A673 (cell line): ENCODE measurements around the gene GPBP1L1. TPM values are rescaled to one million over a fixed set of nuclear protein-coding genes. Genes with fewer than 3 reads are reported as not detected.
"Not testable (repeated sequence)": the region's sequence is repeated elsewhere in the genome, so short reads cannot be mapped to it uniquely, and the experiment has no call there.

ENCODE experiments used
- BruUV-seq: library from RNA; stranded (reverse); fragments of 400-500 nt; replicated peaks from 2 replicates; lab custom pipeline; 2021; lab: Mats Ljungman, UMichigan
- CTCF ChIA-PET: fragments of 300-600 bp; sonication (Branson Sonifier 250); formaldehyde crosslinking; loops from one replicate; lab custom pipeline; 2022; ENCODE audit warnings: antibody characterized with exemption; lab: Charles Lee
- POLR2A ChIA-PET: fragments of 300-600 bp; sonication (Branson Sonifier 250); formaldehyde crosslinking; loops from one replicate; lab custom pipeline; 2022; ENCODE audit warnings: antibody characterized with exemption; ENCODE audit not compliant: low non-redundant PET; lab: Charles Lee
- DNase-seq: peaks from one replicate; pipeline ENCODE4 v3.0.0-alpha.2; 2015; ENCODE audit warnings: low spot score
- H3K27ac ChIP-seq: fragments of 200-600 bp; sonication (generic); 2 replicates; pipeline ENCODE4 v1.5.1; 2016; ENCODE audit warnings: mixed run types, low read depth, mild to moderate bottlenecking, mixed read lengths, antibody characterized with exemption, low read length; ENCODE audit not compliant: poor library complexity, severe bottlenecking
- H3K27me3 ChIP-seq: fragments of 200-600 bp; sonication (generic); replicated peaks from 2 replicates; pipeline ENCODE4 v1.6.1; 2017; ENCODE audit warnings: mixed run types, low read depth, mild to moderate bottlenecking, mixed read lengths, antibody characterized with exemption, low read length; ENCODE audit not compliant: insufficient read depth, poor library complexity
- H3K36me3 ChIP-seq: fragments of 200-600 bp; sonication (generic); 2 replicates; pipeline ENCODE4 v1.6.1; 2016; ENCODE audit warnings: mixed run types, mild to moderate bottlenecking, mixed read lengths, antibody characterized with exemption, low read length; ENCODE audit not compliant: insufficient read depth, poor library complexity, severe bottlenecking
- H3K4me1 ChIP-seq: fragments of 200-600 bp; sonication (generic); 2 replicates; pipeline ENCODE4 v1.6.1; 2017; ENCODE audit warnings: mixed run types, mild to moderate bottlenecking, mixed read lengths, antibody characterized with exemption, low read length; ENCODE audit not compliant: insufficient read depth, poor library complexity, severe bottlenecking
- H3K4me3 ChIP-seq: fragments of 200-600 bp; sonication (generic); 2 replicates; pipeline ENCODE4 v1.5.1; 2016; ENCODE audit warnings: low read depth, mixed run types, mild to moderate bottlenecking, mixed read lengths, low read length; ENCODE audit not compliant: poor library complexity, severe bottlenecking
- H3K9me3 ChIP-seq: fragments of 200-600 bp; sonication (generic); 2 replicates; pipeline ENCODE4 v1.6.1; 2016; ENCODE audit warnings: mixed run types, low read depth, mild to moderate bottlenecking, mixed read lengths, antibody characterized with exemption, low read length; ENCODE audit not compliant: poor library complexity, severe bottlenecking
- CTCF ChIP-seq: fragments of 300-800, 200-600 bp; sonication (generic); conservative IDR thresholded peaks from 2 replicates; pipeline ENCODE4 v1.5.1; 2017; ENCODE audit warnings: low read depth, mild to moderate bottlenecking, antibody characterized with exemption, low read length, moderate library complexity, mixed read lengths
- EZH2 ChIP-seq: fragments of 200-600 bp; sonication (generic); IDR thresholded peaks from 2 replicates; pipeline ENCODE4 v1.6.1; 2017; ENCODE audit warnings: borderline replicate concordance, low read depth, mild to moderate bottlenecking, mixed read lengths, antibody characterized with exemption, low read length; ENCODE audit not compliant: poor library complexity, severe bottlenecking
- intact Hi-C: fragments of 100-400 bp; cut with micrococcal nuclease; formaldehyde crosslinking; loops from one replicate; pipeline ENCODE4 v1.10.0; 2022; ENCODE audit not compliant: unreplicated experiment
- total RNA-seq: library from RNA; stranded (reverse); gene quantifications from 2 replicates; pipeline ENCODE4 v1.2.3, GENCODE V29; 2021

The GPBP1L1 gene
- total RNA-seq, 1 experiment from 2014 or later, result 99.0 TPM

- Histone ChIP-seq H3K27me3 (no peaks in the 10 kb centered on the region), H3K36me3 (peaks cover 41% of the 10 kb centered on the region), H3K4me1 (no peaks in the 10 kb centered on the region), H3K4me3 (no peak overlapping the region), H3K9me3 (no peaks in the 10 kb centered on the region), H3K27ac (no peak overlapping the region)
- no TSS peak for BruUV-seq
- intact Hi-C loops, result no loop called here
- CTCF ChIA-PET, result no interaction called here
- POLR2A ChIA-PET, result no interaction called here
- no peak for DNase-seq
- TF ChIP-seq CTCF, result no peak
- no peak for TF ChIP-seq EZH2
Observed at GRCh38 chr1:45694823-45695222, 8.5 kb upstream of the GPBP1L1 start.

GRCh38 chr1:45693811-45694210 lies 7.5 kb upstream of the GPBP1L1 start:
- H3K4me1 ChIP-seq, BruUV-seq, H3K27ac ChIP-seq, POLR2A ChIA-PET, intact Hi-C loops, CTCF ChIA-PET, DNase-seq, H3K27me3 ChIP-seq, H3K4me3 ChIP-seq, H3K9me3 ChIP-seq: not testable (repeated sequence)
- peaks cover 42% of the 10 kb centered on the region for H3K36me3 ChIP-seq

- H3K9me3 ChIP-seq, result no peaks in the 10 kb centered on the region
- peak; percentile 95 for DNase-seq
- H3K36me3 ChIP-seq, result peaks cover 11% of the 10 kb centered on the region
- POLR2A ChIA-PET, result no interaction called here
- intact Hi-C loops, result no loop called here
- H3K27ac ChIP-seq, result peak within 1 kb of the TSS; percentile 92
- TSS peak; percentile 72 for BruUV-seq
- H3K27me3 ChIP-seq, result no peaks in the 10 kb centered on the region
- peaks cover 12% of the 10 kb centered on the region for H3K4me1 ChIP-seq
- peak within 1 kb of the TSS; percentile 65 for H3K4me3 ChIP-seq
- TF ChIP-seq EZH2 (no peak), CTCF (no peak)
- CTCF ChIA-PET, result no interaction called here
Observed at GRCh38 chr1:45687754-45688740, 1.7 kb upstream of the GPBP1L1 start, which contains the start of gene TMEM69. TSS of gene TMEM69 (plus strand) at chr1:45688181. CDS start at chr1:45691069, 2,888 bp downstream.
